NCI-H774 (cell line): ENCODE measurements around the gene PASK.

Experiments
- DNase-seq: peaks from one replicate; lab custom pipeline; 2025; lab: John Stamatoyannopoulos, UW

Gene PASK

GRCh38 chr2:241179899-241180298 is 30.6 kb upstream of the PASK start:
- DNase-seq = no peak

DNA sequence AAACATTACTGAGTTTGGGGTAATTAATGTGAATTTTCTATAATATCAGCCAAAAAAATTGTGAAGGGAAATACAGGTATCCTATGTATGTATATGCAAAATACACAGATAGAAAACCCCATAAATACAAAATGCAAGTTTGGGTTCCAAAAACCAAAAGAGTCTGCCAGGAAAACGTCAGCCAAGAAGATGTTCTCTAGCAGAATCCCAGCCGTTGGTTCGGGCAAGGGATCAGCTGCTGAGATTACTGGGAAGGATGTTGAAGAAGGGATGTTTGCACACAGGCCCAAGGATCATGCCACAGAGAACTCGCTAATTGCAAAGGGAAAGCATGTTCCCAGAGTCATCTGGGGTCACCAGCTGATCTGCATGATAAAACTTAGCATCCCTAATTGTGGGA is 29.7 kb upstream of the PASK start:
- no peak for DNase-seq

DNA sequence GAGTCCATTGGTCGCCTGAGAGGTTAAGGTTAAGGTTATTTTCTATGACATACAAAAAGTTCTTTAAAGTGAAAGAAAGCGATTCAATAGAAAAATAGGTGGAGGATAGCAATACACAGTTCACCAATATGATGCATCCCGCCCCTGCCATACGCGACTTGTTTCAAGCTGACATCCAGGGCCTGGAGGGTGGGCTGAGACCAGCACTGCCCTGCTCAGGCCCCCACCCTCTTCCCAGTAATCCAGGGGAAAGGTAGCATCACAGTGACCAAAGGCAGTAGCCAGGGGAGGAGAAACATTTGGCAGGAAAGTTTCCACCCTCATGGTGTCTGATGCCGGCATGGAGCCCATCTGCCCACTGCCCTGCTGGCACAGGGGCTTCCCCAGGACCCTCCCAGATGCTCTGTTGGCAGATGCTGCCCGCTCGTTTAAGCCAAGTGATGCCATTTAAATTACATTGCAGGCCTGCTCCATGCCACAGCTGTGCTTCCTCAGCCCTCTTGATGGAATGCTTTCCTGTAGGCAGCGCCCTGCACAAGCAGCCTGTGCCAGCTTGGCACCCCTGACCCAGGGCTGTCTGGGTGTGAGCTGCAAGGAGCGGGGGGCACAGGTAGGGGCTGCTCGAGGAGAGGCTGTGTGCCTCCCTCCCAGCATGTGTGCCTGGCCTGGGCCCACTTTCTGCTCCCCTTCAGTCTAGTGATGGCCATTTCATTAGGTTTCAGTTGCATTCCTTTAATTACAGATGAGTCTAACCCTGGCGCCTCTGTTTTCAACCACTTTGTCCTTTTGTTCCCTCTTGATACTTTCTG is 28.5 kb upstream of the PASK start:
- no peak for DNase-seq

DNA sequence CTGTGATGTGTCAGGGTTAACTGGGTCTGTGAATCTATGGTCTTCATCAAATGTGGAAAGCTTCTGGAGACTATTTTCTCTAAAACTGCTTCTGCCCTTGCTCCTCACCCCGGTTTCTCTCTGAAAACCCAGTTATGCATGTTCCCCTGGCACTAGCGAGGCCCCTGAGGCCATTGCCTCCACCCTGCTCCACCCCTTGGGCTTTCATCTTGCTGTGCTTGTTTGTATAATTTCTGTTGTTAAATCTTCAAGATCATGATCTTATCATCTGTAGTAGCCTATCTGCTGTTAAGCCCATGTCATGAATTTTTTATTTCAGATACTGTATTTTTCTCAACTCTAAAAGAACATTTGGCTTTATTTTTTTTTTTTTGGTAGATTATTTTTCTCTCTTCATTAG is 24.3 kb upstream of the PASK start:
- no peak for DNase-seq

DNA sequence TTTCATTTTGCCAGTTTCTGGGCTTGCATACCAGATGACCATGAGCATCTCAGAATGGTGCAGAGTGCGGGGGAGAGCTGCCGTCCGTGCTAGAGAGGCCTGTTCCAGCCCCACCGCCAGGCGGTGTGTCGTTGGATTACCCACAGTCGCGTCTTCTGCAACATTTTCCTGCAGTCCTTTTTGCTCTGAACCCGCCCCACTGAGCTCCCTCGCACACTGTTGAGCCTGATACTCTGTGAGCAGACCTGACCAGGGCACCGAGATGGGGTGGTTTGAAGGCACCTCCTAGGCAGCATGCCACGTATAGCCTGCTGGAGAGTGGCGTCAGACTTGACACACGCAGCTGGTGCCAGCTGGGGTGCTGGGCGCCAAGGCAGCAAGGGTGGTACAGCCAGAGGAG is 19.1 kb upstream of the PASK start:
- no peak for DNase-seq

- DNase-seq = no peak
Observed at GRCh38 chr2:241163601-241164118, 14.4 kb upstream of the PASK start.

- DNase-seq = no peak
Observed at GRCh38 chr2:241161646-241162281, 12.5 kb upstream of the PASK start.

- DNase-seq = no peak
Observed at GRCh38 chr2:241160318-241160717, 11.0 kb upstream of the PASK start.

DNA sequence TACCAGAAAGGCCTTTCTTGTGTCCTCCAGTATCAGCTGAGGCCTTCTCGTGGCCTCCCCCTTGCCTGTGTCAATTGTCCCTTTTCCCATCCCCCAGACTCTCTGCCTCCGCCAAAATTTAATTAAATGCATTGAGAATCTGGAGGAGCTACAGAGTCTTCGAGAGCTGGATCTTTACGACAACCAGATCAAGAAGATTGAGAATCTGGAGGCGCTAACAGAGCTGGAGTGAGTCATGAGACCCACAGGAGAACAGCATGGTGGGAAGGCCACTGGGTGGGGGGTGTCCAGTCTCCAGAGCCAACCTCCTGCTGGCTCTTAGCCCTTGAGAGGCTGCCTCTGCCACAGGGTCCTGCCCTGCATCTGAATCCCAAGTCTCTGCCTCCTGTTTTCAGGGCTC is 9.8 kb upstream of the PASK start:
- no peak for DNase-seq

GRCh38 chr2:241158546-241158900 is 9.3 kb upstream of the PASK start:
- DNase-seq = no peak

GRCh38 chr2:241157841-241158545 is 8.7 kb upstream of the PASK start:
- DNase-seq = no peak

- no peak for DNase-seq
Observed at GRCh38 chr2:241156971-241157441, 7.7 kb upstream of the PASK start.

GRCh38 chr2:241155936-241156335 is 6.7 kb upstream of the PASK start:
- DNase-seq = no peak

DNA sequence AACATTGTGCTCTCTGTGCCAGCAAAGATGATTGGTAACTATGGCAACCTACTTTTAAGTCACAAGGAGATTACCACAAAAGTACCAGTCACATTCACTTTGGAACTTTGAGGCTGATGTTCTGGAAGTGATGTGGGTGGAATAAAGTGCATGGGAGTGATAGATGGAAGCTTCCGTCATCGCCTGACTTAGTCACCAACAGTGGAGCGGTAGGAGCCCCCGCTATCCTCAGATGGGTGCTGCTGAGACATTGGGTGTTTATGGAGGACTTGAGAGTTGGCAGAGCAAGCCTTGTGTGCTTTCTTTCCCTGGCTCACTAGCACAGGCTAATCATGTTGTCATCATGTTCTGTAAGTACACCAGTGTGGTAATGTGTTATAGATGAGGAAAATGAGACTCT is 5.6 kb upstream of the PASK start:
- DNase-seq = no peak

DNA sequence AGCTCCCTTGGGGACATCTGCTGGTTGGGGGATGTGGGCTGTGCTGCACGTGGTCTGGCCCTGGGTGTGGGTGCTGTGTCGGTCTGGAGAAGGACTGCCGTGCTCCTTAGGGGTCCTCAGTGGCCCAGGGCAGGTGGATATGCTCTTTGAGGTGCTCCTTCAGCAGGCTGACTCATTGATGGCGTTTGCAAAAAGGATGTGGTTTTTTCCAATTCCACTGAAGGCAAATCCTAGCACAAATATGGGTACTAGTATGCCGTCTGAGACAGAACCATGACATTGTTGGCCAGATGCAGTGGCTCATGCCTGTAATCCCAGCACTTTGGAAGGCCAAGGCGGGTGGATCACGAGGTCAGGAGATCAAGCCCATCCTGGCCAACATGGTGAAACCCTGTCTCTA is 4.3 kb upstream of the PASK start:
- no peak for DNase-seq

GRCh38 chr2:241151934-241152660 is 2.8 kb upstream of the PASK start:
- DNase-seq = no peak

DNA sequence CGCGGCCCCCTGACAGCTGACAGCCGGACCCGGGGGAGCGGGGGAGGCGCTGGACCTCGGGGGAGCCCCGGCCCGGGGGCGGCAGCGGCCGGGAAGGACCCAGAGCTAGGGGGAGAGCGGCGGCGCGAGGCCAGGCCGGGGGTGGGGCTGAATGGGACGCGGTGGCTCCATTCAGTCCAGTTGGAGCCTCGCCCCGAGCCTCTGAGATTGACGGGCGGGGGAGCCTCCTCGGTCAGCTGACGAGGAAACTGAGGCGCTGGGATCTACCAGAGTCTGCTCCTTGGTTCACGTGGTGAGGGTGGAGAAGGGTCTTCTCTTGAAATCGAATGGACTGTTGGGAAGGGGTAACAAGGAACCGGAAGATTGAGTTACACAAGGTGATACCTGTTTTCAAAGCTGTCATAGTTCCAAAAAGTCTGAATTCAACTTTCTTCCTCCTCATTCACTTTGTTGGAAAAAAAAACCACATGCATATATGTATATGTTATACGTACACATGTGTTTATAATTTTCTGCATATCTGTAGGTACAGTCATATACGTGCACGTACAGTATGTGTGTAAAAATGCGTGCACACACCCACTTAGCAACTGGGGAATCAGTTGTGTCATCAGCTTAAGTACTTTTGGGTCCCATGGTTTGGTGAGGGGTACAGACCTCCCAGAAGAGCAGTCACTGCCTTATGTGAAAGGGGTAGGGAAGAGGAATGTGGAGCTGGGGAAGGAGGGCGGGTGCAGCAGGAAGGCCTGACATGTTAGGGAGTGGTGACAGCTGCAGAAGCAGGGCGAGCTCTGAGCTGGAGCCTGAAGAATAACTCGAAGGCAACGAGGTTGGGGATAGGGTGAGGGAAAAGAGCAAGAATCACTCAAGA is 1.6 kb upstream of the PASK start:
- no peak for DNase-seq

DNA sequence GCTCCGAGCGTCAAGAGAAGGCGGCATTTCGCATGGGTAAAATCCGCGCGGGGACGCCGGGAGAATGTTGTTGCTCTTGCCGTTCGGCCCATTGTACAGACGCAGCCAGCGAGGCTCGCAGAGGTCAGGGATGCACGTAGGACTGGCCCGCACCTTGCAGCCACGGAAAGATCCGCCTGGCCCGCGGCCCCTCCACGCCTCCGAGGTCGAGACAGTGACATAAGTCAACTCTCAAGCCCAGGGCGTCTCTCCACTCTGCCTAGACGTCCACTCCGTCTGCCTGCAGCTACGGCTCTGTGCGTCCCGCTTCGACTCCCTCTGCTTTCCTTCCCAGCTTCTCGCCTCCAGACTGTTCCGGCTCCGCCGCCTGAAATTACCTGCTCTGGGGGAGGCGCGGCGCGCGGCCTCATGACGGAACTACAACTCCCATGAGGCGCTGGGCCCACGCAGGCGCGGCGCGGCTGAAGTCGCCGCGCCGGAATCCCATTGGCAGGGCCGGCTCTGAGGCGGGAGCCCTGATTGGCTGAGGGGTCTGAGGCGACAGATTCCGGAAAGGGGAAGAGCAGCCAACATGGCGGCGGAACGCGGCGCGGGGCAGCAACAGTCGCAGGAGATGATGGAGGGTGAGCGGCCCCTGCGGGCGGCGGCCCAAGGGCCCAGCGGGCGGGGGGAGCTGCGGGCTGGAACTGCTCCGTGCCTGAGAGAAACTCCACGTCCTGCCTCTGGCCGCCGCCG is 820 bp upstream of the PASK start, which contains the start of gene PPP1R7:
TSS of gene PPP1R7 (plus strand) at position 543 of the 735 bp plus-strand sequence. CDS start at position 572, 29 bp downstream.
- DNase-seq = peak; percentile 95

DNA sequence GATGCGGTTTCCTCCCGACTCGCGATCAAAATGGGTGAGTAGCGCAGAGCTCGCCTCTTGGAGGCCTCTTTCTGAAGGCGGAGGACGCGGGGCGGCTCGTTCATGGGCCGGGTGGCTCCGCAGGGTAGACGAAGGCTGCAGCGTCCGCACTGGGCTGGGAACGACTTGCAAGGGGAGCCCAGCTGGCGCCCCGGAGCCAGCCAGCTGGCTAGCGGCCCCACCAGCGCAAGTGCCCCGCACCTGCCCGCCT is 328 bp upstream of the PASK start:
- no peak for DNase-seq

GRCh38 chr2:241148239-241148638 is 1.0 kb downstream of the PASK start:
- no peak for DNase-seq

DNA sequence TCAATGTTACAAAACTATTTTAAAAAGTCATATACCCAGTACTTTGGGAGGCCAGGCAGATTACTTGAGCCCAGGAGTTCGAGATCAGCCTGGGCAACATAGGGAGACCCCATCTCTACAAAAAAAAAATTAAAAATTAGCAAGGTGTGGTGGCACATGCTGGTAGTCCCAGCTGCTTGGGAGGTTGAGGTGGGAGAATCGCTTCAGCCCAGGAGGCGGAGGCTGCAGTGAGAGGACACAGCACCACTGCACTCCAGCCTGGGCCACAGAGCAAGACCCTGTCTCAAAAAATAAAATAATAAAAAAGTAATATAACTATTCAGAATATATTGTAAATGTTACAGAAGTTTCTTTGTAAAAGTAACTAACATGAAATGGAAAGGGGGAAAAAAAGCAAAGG is 1.9 kb downstream of the PASK start:
- DNase-seq = no peak
